ENCODE measurements around the gene NEK6.

Gene NEK6

GRCh38 chr9:124217836-124218437 lies 39.8 kb upstream of the NEK6 start:
- H3K4me1 ChIP-seq (ENCODE audit: control insufficient read depth, insufficient read depth, low read depth, low read length): peaks cover 13% of the 10 kb centered on the region
- no peak overlapping the region for H2AFZ ChIP-seq (ENCODE audit: low read depth, low read length)
- H2BK120ac ChIP-seq (ENCODE audit: low read depth, low read length): no peak overlapping the region
- no peak overlapping the region for H3K27ac ChIP-seq (ENCODE audit: low read length, poor library complexity, severe bottlenecking)
- H3K4me2 ChIP-seq (ENCODE audit: low read length, poor library complexity, severe bottlenecking): no peak overlapping the region
- no peak for DNase-seq
- H3K9me3 ChIP-seq (ENCODE audit: control insufficient read depth, low read length): no peaks in the 10 kb centered on the region
- no peak overlapping the region for H4K8ac ChIP-seq (ENCODE audit: low read length)
- H3K4ac ChIP-seq (ENCODE audit: low read depth in 1 of 2, low read length in 2 of 2): no peak overlapping the region
- no peak overlapping the region for H3K23ac ChIP-seq (ENCODE audit: low read length in 2 of 2)
- WGBS: 94% methylated on average over 8 of the region's 8 CpGs
- H3K14ac ChIP-seq (ENCODE audit: low read length in 2 of 2): no peak overlapping the region
- H2AK5ac ChIP-seq (ENCODE audit: low read length, severe bottlenecking): no peak overlapping the region
- H2BK5ac ChIP-seq (ENCODE audit: low read depth, low read length, poor library complexity, severe bottlenecking): no peak overlapping the region
- H3K4me3 ChIP-seq (ENCODE audit: insufficient read depth in 1 of 2, low read depth in 1 of 2, low read length in 2 of 2): no peak overlapping the region
- no peaks in the 10 kb centered on the region for H3K36me3 ChIP-seq (ENCODE audit: control insufficient read depth in 1 of 2, insufficient read depth in 2 of 2, low read depth in 1 of 2, low read length in 2 of 2)
- H3K79me1 ChIP-seq (replicated peaks; ENCODE audit: low read length, poor library complexity, severe bottlenecking): no peaks in the 10 kb centered on the region
- no peaks in the 10 kb centered on the region for H3K27me3 ChIP-seq (ENCODE audit: control insufficient read depth in 1 of 2, insufficient read depth in 1 of 2, low read length in 2 of 2)
- H3K9ac ChIP-seq (ENCODE audit: low read length): no peak overlapping the region
- H2BK15ac ChIP-seq (ENCODE audit: low read depth, poor library complexity, severe bottlenecking): peak overlapping the region; percentile 84
- H4K91ac ChIP-seq (ENCODE audit: low read length): no peak overlapping the region
- H3K18ac ChIP-seq (ENCODE audit: low read depth in 1 of 2, low read length in 2 of 2): no peak overlapping the region
- H2BK12ac ChIP-seq (ENCODE audit: low read length in 2 of 2): no peak overlapping the region

GRCh38 chr9:124218438-124218982 lies 39.2 kb upstream of the NEK6 start:
- WGBS: 74% methylated on average over 8 of the region's 10 CpGs
- Histone ChIP-seq H3K27me3 (ENCODE audit: control insufficient read depth in 1 of 2, insufficient read depth in 1 of 2, low read length in 2 of 2) (no peaks in the 10 kb centered on the region), H3K23ac (ENCODE audit: low read length in 2 of 2) (no peak overlapping the region), H3K9me3 (ENCODE audit: control insufficient read depth, low read length) (no peaks in the 10 kb centered on the region), H2BK5ac (ENCODE audit: low read depth, low read length, poor library complexity, severe bottlenecking) (no peak overlapping the region), H3K4ac (ENCODE audit: low read depth in 1 of 2, low read length in 2 of 2) (no peak overlapping the region), H2BK15ac (ENCODE audit: low read depth, poor library complexity, severe bottlenecking) (peak overlapping the region; percentile 69), H3K4me1 (ENCODE audit: control insufficient read depth, insufficient read depth, low read depth, low read length) (peaks cover 13% of the 10 kb centered on the region), H3K36me3 (ENCODE audit: control insufficient read depth in 1 of 2, insufficient read depth in 2 of 2, low read depth in 1 of 2, low read length in 2 of 2) (no peaks in the 10 kb centered on the region), H3K79me1 (replicated peaks; ENCODE audit: low read length, poor library complexity, severe bottlenecking) (no peaks in the 10 kb centered on the region), H3K27ac (ENCODE audit: low read length, poor library complexity, severe bottlenecking) (no peak overlapping the region), H2BK120ac (ENCODE audit: low read depth, low read length) (no peak overlapping the region), H2AFZ (ENCODE audit: low read depth, low read length) (no peak overlapping the region), H2BK12ac (ENCODE audit: low read length in 2 of 2) (no peak overlapping the region), H4K8ac (ENCODE audit: low read length) (peak overlapping the region; percentile 39), H3K14ac (ENCODE audit: low read length in 2 of 2) (no peak overlapping the region), H3K9ac (ENCODE audit: low read length) (no peak overlapping the region), H3K18ac (ENCODE audit: low read depth in 1 of 2, low read length in 2 of 2) (peak overlapping the region; percentile 33 to 83), H3K4me2 (ENCODE audit: low read length, poor library complexity, severe bottlenecking) (no peak overlapping the region), H4K91ac (ENCODE audit: low read length) (no peak overlapping the region), H3K4me3 (ENCODE audit: insufficient read depth in 1 of 2, low read depth in 1 of 2, low read length in 2 of 2) (no peak overlapping the region), H2AK5ac (ENCODE audit: low read length, severe bottlenecking) (no peak overlapping the region)
- DNase-seq: peak; percentile 84

- no peak overlapping the region for H2AFZ ChIP-seq (ENCODE audit: low read depth, low read length)
- H3K4me1 ChIP-seq (ENCODE audit: control insufficient read depth, insufficient read depth, low read depth, low read length): peaks cover 13% of the 10 kb centered on the region
- no peak overlapping the region for H2BK15ac ChIP-seq (ENCODE audit: low read depth, poor library complexity, severe bottlenecking)
- no peak overlapping the region for H3K9ac ChIP-seq (ENCODE audit: low read length)
- H3K4me2 ChIP-seq (ENCODE audit: low read length, poor library complexity, severe bottlenecking): no peak overlapping the region
- peak overlapping the region; percentile 76 for H4K91ac ChIP-seq (ENCODE audit: low read length)
- no peak overlapping the region for H2AK5ac ChIP-seq (ENCODE audit: low read length, severe bottlenecking)
- no peak for DNase-seq
- H2BK5ac ChIP-seq (ENCODE audit: low read depth, low read length, poor library complexity, severe bottlenecking): no peak overlapping the region
- no peak overlapping the region for H3K23ac ChIP-seq (ENCODE audit: low read length in 2 of 2)
- H3K27ac ChIP-seq (ENCODE audit: low read length, poor library complexity, severe bottlenecking): no peak overlapping the region
- peak overlapping the region in 1 of 2 experiments; percentile 35 for H3K14ac ChIP-seq (ENCODE audit: low read length in 2 of 2)
- peak overlapping the region in 1 of 2 experiments; percentile 73 for H2BK12ac ChIP-seq (ENCODE audit: low read length in 2 of 2)
- no peaks in the 10 kb centered on the region for H3K36me3 ChIP-seq (ENCODE audit: control insufficient read depth in 1 of 2, insufficient read depth in 2 of 2, low read depth in 1 of 2, low read length in 2 of 2)
- no peak overlapping the region for H3K4me3 ChIP-seq (ENCODE audit: insufficient read depth in 1 of 2, low read depth in 1 of 2, low read length in 2 of 2)
- H4K8ac ChIP-seq (ENCODE audit: low read length): peak overlapping the region; percentile 48
- H3K79me1 ChIP-seq (replicated peaks; ENCODE audit: low read length, poor library complexity, severe bottlenecking): no peaks in the 10 kb centered on the region
- no CpG with 5 or more reads among the region's 2 CpGs for WGBS
- no peak overlapping the region for H2BK120ac ChIP-seq (ENCODE audit: low read depth, low read length)
- no peaks in the 10 kb centered on the region for H3K9me3 ChIP-seq (ENCODE audit: control insufficient read depth, low read length)
- peak overlapping the region; percentile 30 to 83 for H3K18ac ChIP-seq (ENCODE audit: low read depth in 1 of 2, low read length in 2 of 2)
- H3K4ac ChIP-seq (ENCODE audit: low read depth in 1 of 2, low read length in 2 of 2): peak overlapping the region in 1 of 2 experiments; percentile 41
- H3K27me3 ChIP-seq (ENCODE audit: control insufficient read depth in 1 of 2, insufficient read depth in 1 of 2, low read length in 2 of 2): no peaks in the 10 kb centered on the region
Measured at GRCh38 chr9:124218987-124219461, 38.7 kb upstream of the NEK6 start.

- WGBS: 68% methylated on average over 6 of the region's 6 CpGs
- no peak overlapping the region for H3K14ac ChIP-seq (ENCODE audit: low read length in 2 of 2)
- peak overlapping the region in 1 of 2 experiments; percentile 28 for H2BK12ac ChIP-seq (ENCODE audit: low read length in 2 of 2)
- no peak overlapping the region for H2BK5ac ChIP-seq (ENCODE audit: low read depth, low read length, poor library complexity, severe bottlenecking)
- H4K8ac ChIP-seq (ENCODE audit: low read length): no peak overlapping the region
- H3K4ac ChIP-seq (ENCODE audit: low read depth in 1 of 2, low read length in 2 of 2): no peak overlapping the region
- no peak overlapping the region for H4K91ac ChIP-seq (ENCODE audit: low read length)
- H3K9ac ChIP-seq (ENCODE audit: low read length): no peak overlapping the region
- peaks cover 13% of the 10 kb centered on the region for H3K4me1 ChIP-seq (ENCODE audit: control insufficient read depth, insufficient read depth, low read depth, low read length)
- H3K27ac ChIP-seq (ENCODE audit: low read length, poor library complexity, severe bottlenecking): no peak overlapping the region
- H3K9me3 ChIP-seq (ENCODE audit: control insufficient read depth, low read length): no peaks in the 10 kb centered on the region
- H3K27me3 ChIP-seq (ENCODE audit: control insufficient read depth in 1 of 2, insufficient read depth in 1 of 2, low read length in 2 of 2): no peaks in the 10 kb centered on the region
- no peak overlapping the region for H2AK5ac ChIP-seq (ENCODE audit: low read length, severe bottlenecking)
- H2BK120ac ChIP-seq (ENCODE audit: low read depth, low read length): peak overlapping the region; percentile 11
- no peak overlapping the region for H3K18ac ChIP-seq (ENCODE audit: low read depth in 1 of 2, low read length in 2 of 2)
- no peak for DNase-seq
- no peaks in the 10 kb centered on the region for H3K36me3 ChIP-seq (ENCODE audit: control insufficient read depth in 1 of 2, insufficient read depth in 2 of 2, low read depth in 1 of 2, low read length in 2 of 2)
- H3K79me1 ChIP-seq (replicated peaks; ENCODE audit: low read length, poor library complexity, severe bottlenecking): no peaks in the 10 kb centered on the region
- H3K23ac ChIP-seq (ENCODE audit: low read length in 2 of 2): no peak overlapping the region
- no peak overlapping the region for H3K4me2 ChIP-seq (ENCODE audit: low read length, poor library complexity, severe bottlenecking)
- no peak overlapping the region for H3K4me3 ChIP-seq (ENCODE audit: insufficient read depth in 1 of 2, low read depth in 1 of 2, low read length in 2 of 2)
- H2AFZ ChIP-seq (ENCODE audit: low read depth, low read length): peak overlapping the region; percentile 21
- no peak overlapping the region for H2BK15ac ChIP-seq (ENCODE audit: low read depth, poor library complexity, severe bottlenecking)
Measured at GRCh38 chr9:124220946-124221451, 36.8 kb upstream of the NEK6 start.

All from mesenchymal stem cell (in vitro differentiated cells and primary cell).